GM10248 (cell line): ENCODE measurements around the gene EPOP.

Experiments
- CTCF ChIA-PET: fragments of 300-600 bp; sonication (Branson Sonifier 250); formaldehyde crosslinking; extraction: SDS; loops from one replicate; lab custom pipeline; 2021; ENCODE audit warnings: antibody characterized with exemption; lab: Yijun Ruan, JAX
- POLR2A ChIA-PET: fragments of 350-650 bp; sonication (Branson Sonifier 250); formaldehyde crosslinking; extraction: SDS; loops from one replicate; lab custom pipeline; 2020; ENCODE audit warnings: antibody characterized with exemption; lab: Yijun Ruan, JAX
- DNase-seq: peaks from one replicate; pipeline ENCODE4 v3.0.0; 2012; ENCODE audit errors: extremely low spot score
- CTCF ChIP-seq: IDR thresholded peaks from 2 replicates; pipeline ENCODE4 v1.5.1; 2012; ENCODE audit warnings: mild to moderate bottlenecking, low read depth; ENCODE audit errors: extremely low read depth, missing control alignments, control extremely low read depth

EPOP gene

GRCh38 chr17:38671939-38672720 is 2.6 kb downstream of the EPOP start:
- ChIA-PET CTCF (interaction anchor here (1.2 to 22.9 kb wide), 5 partner anchors 9 to 118 kb away, joined by 3 to 416 read pairs (median 5); no protein-coding TSS in a partner anchor), POLR2A (no interaction called here)
- TF ChIP-seq CTCF, result no peak
- DNase-seq, result no peak

DNA sequence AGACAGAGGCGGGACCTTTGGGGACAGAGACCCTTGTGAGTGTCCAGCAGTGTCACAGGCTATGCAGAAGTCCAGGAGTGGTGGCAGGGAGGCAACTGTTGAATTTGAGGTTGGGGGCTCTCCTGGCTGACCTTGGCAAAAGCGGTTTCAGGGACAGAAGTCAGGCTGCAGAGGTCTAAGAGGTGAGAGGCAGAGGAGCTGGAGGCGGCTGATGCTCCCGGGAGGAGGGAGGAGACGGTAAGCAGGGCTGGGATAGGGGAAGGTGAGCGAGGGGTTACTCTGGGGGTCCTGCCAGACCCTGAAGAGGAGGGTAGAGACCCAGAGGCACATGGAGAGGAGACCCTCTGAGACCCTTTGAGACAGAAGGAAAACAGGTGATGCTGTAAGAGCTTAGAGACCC is 5.2 kb downstream of the EPOP start:
- POLR2A ChIA-PET, result no interaction called here
- TF ChIP-seq CTCF, result no peak
- CTCF ChIA-PET, result interaction anchor here (0.8 to 22.9 kb wide), 14 partner anchors 9 to 505 kb away, joined by 3 to 416 read pairs (median 4); no protein-coding TSS in a partner anchor

GRCh38 chr17:38667787-38668122 is 7.0 kb downstream of the EPOP start:
- CTCF ChIA-PET, result interaction anchor here (0.6 to 22.9 kb wide), 43 partner anchors 8 to 319 kb away, joined by 3 to 416 read pairs (median 4); partner anchors contain the start of gene SRCIN1
- POLR2A ChIA-PET, result interaction anchor here (1.0 kb wide), 1 partner anchor 109 kb away, joined by 8 read pairs; no protein-coding TSS in a partner anchor
- no peak for TF ChIP-seq CTCF
- no peak for DNase-seq

More for the DNA sequence above, 5.2 kb downstream of the EPOP start:
- DNase-seq, result no peak

GRCh38 chr17:38667099-38667786 is 7.5 kb downstream of the EPOP start:
- ChIA-PET POLR2A (interaction anchor here (0.6 to 1.0 kb wide), 2 partner anchors 108 to 185 kb away, joined by 3 to 8 read pairs; no protein-coding TSS in a partner anchor), CTCF (interaction anchor here (0.6 to 22.9 kb wide), 48 partner anchors 8 to 334 kb away, joined by 3 to 416 read pairs (median 3); partner anchors contain the start of genes ARHGAP23 and SRCIN1)
- peak; percentile 79 for DNase-seq
- peak; percentile 100 for TF ChIP-seq CTCF

DNA sequence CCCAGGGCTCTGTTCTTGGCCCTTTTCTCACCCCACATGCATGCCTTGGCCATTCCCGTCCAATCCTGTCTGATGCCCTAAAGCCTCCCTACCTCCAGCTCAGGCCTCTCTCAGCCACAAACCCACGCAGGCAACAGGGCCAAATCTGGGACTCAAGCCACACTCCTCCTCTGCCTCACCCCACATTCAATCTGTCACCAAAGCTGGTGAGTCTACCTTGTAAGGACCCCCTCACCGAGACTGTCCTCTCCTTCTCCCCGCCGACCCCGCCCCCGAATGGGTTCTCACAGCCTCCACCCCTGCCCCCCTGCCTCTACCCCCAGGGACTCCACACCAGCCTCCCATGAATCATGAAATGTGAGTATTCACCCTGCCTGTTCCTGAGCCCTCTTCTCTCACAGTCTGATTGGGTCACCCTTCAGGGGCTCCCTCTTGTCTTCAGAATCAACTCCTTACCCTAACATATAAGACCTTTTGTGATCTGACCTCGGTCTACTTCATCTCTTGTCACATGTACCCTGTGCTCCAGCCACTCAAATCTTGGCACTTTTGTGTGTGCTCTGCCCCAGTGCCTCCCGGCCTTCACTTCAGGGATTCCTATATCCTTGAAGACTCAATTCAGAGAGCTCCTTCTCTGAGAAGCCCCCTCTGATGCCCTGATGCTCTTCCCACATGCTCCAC is 10.7 kb downstream of the EPOP start:
- DNase-seq, result no peak
- no peak for TF ChIP-seq CTCF
- POLR2A ChIA-PET, result no interaction called here
- CTCF ChIA-PET, result interaction anchor here (1.0 to 22.9 kb wide), 21 partner anchors 8 to 240 kb away, joined by 3 to 416 read pairs (median 7); no protein-coding TSS in a partner anchor

GRCh38 chr17:38663125-38663751 is 11.5 kb downstream of the EPOP start:
- peak; percentile 96 for TF ChIP-seq CTCF
- peak; percentile 78 for DNase-seq
- POLR2A ChIA-PET, result no interaction called here
- CTCF ChIA-PET, result interaction anchor here (0.7 to 22.9 kb wide), 31 partner anchors 9 to 523 kb away, joined by 3 to 416 read pairs (median 4); partner anchors contain the start of gene EPOP
